22Rv1 (cell line): Measurements from ENCODE around the gene PDK1.

Experiments used
- ZFX ChIP-seq: fragments of 450-650 bp; IDR thresholded peaks from 2 replicates; pipeline ENCODE4 v1.6.1; 2017; ENCODE audit warnings: antibody characterized with exemption, borderline replicate concordance
- TF ChIP-seq, protein P1 (sequence below): fragments of 450-650 bp; IDR thresholded peaks from 2 replicates; pipeline ENCODE4 v1.5.1; 2017; ENCODE audit warnings: mild to moderate bottlenecking

GRCh38 chr2:172539767-172540166 lies 16.1 kb upstream of the PDK1 start:
- TF ChIP-seq, protein P1, sequence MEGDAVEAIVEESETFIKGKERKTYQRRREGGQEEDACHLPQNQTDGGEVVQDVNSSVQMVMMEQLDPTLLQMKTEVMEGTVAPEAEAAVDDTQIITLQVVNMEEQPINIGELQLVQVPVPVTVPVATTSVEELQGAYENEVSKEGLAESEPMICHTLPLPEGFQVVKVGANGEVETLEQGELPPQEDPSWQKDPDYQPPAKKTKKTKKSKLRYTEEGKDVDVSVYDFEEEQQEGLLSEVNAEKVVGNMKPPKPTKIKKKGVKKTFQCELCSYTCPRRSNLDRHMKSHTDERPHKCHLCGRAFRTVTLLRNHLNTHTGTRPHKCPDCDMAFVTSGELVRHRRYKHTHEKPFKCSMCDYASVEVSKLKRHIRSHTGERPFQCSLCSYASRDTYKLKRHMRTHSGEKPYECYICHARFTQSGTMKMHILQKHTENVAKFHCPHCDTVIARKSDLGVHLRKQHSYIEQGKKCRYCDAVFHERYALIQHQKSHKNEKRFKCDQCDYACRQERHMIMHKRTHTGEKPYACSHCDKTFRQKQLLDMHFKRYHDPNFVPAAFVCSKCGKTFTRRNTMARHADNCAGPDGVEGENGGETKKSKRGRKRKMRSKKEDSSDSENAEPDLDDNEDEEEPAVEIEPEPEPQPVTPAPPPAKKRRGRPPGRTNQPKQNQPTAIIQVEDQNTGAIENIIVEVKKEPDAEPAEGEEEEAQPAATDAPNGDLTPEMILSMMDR: no peak
- no peak for TF ChIP-seq ZFX
